GM18868 (cell line): ENCODE results near the gene MCRIP1.

Experiments
- ATAC-seq: cut with Tn5 transposase; IDR thresholded peaks from one replicate; pipeline ENCODE4 v1.9.1; 2021; ENCODE audit warnings: mild to moderate bottlenecking, moderate library complexity; ENCODE audit not compliant: unreplicated experiment

Gene MCRIP1

GRCh38 chr17:81805707-81806460 is 27.2 kb downstream of the MCRIP1 start:
- ATAC-seq, result no peak

DNA sequence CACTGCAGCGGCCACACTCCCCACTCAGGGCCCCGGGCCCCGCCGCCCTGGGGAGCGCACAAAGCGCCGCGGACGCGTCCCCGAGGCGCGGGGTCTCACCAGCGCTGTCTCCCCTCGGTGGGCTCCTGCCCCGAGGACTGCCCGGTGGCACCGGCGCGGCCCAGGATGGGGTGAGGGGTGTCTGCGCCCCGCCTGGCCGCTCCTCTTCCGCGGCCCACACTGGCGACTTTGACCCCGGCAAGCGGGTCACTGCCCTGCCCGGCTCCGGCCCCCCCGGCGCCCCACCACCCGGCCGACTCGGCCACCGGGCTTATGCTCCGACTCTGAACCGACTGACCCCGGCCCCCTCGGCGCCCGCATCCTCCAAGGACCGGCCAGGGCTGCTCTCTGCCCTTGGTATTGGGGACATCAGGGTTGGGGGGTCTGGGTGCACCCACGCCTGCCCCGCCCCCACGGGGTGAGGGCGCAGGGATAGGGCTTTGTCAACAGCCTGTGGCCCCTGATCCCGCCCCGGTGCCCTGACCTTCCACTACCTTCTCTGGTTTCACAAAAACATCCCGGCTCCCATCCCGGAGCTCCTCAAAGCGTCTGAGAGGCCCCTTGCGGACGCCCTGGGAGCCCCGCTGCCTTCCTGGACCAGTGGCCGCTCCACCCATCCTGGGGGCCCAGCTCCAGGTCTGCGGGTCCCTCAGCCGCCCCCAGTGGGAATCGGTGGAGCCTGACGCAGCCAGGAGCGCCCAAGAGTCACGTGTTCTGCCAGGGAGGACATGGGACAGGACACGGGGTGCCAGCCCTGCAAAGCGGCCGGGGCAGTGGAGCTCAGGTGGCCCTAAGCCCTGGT is 28.3 kb downstream of the MCRIP1 start:
- ATAC-seq, result no peak

DNA sequence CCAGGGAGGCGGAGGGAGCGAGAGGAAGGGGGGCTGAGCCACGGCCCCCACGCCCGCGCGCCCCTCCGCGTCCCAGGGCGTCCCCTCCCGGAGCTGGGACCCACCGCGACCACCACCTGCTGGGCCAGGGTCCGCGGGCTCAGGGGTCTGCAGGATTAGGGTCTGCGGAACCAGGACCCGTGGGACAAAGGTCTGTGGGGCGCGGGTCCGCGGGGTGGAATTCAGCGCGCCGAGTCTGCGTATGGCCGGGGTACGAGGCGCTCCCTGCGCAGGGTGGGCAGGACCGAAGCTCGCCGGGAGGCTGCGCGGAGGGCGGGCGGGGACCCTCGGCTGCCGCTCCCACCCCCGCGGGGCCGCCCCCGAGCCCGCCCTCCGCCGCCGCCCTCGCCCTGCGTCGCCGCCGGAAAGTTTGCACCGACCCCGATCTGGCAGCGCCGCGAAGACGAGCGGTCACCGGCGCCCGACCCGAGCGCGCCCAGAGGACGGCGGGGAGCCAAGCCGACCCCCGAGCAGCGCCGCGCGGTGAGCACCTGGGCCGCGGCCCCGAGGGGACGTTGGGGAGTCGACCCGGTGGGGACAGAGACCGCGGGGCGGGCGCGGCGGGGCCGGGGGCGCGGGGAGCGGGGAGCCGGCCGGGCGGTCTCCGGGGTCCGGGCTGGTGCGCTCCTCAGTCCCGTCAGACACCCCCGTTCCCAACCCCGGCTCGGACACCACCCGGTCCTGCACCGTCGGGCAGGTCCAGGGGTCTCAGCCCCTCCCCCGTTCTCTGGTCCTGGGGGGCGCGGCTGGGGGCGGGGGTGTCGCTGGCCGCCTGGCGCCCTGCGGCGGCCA is 29.1 kb downstream of the MCRIP1 start, which contains the start of gene GCGR:
Gene GCGR (plus strand): TSS at position 423 of the 831 bp plus-strand sequence. CDS start 4,869 bp downstream, outside the sequence.
- ATAC-seq, result no peak

- no peak for ATAC-seq
Observed at GRCh38 chr17:81802856-81803643, 30.0 kb downstream of the MCRIP1 start.

- no peak for ATAC-seq
Observed at GRCh38 chr17:81802048-81802758, 30.9 kb downstream of the MCRIP1 start.

GRCh38 chr17:81801327-81801726 is 31.8 kb downstream of the MCRIP1 start:
- no peak for ATAC-seq

DNA sequence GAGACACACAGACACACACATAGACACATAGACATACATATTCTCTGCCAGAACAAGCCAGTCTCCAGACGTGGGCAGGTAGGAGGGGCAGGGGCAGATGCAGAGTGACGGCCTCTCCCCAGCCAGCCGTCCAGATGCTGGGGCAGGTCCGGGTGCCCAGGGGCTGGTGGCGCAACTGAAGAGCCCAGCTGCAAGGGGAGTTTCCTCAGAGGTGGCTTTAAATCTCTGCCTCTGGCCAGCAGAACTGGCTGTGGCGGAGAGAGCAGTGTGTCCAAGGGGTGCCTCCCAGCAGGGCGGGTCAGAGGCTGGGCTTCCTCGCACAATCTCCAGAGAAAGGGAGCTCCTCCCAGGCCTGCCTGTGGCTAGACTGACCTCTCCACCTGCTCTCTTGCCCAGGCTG is 38.6 kb downstream of the MCRIP1 start:
- no peak for ATAC-seq

GRCh38 chr17:81794074-81794476 is 39.0 kb downstream of the MCRIP1 start:
- no peak for ATAC-seq

GRCh38 chr17:81792675-81793615 is 40.1 kb downstream of the MCRIP1 start:
- no peak for ATAC-seq
